HL-60 (cell line): Measurements from ENCODE around the gene GTF2A1.

Source experiments
- GABPA ChIP-seq: IDR thresholded peaks from 2 replicates; pipeline ENCODE4 v1.6.1; 2012; ENCODE audit warnings: low read depth
- POLR2AphosphoS5 ChIP-seq: IDR thresholded peaks from 2 replicates; pipeline ENCODE4 v1.6.1; 2012; ENCODE audit warnings: low read depth
- TF ChIP-seq, protein P1 (sequence below): IDR thresholded peaks from one replicate; pipeline ENCODE4 v1.5.1; 2011; ENCODE audit warnings: low read length, control low read depth, inconsistent platforms; ENCODE audit not compliant: insufficient read depth
- TF ChIP-seq, protein P2 (sequence below): IDR thresholded peaks from 2 replicates; pipeline ENCODE4 v1.6.1; 2012; ENCODE audit warnings: low read depth; ENCODE audit not compliant: insufficient replicate concordance

GRCh38 chr14:81141426-81141825 lies 79.3 kb downstream of the GTF2A1 start:
- TF ChIP-seq, protein P1, sequence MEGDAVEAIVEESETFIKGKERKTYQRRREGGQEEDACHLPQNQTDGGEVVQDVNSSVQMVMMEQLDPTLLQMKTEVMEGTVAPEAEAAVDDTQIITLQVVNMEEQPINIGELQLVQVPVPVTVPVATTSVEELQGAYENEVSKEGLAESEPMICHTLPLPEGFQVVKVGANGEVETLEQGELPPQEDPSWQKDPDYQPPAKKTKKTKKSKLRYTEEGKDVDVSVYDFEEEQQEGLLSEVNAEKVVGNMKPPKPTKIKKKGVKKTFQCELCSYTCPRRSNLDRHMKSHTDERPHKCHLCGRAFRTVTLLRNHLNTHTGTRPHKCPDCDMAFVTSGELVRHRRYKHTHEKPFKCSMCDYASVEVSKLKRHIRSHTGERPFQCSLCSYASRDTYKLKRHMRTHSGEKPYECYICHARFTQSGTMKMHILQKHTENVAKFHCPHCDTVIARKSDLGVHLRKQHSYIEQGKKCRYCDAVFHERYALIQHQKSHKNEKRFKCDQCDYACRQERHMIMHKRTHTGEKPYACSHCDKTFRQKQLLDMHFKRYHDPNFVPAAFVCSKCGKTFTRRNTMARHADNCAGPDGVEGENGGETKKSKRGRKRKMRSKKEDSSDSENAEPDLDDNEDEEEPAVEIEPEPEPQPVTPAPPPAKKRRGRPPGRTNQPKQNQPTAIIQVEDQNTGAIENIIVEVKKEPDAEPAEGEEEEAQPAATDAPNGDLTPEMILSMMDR: no peak
- TF ChIP-seq GABPA (no peak), POLR2AphosphoS5 (no peak)
- TF ChIP-seq, protein P2, sequence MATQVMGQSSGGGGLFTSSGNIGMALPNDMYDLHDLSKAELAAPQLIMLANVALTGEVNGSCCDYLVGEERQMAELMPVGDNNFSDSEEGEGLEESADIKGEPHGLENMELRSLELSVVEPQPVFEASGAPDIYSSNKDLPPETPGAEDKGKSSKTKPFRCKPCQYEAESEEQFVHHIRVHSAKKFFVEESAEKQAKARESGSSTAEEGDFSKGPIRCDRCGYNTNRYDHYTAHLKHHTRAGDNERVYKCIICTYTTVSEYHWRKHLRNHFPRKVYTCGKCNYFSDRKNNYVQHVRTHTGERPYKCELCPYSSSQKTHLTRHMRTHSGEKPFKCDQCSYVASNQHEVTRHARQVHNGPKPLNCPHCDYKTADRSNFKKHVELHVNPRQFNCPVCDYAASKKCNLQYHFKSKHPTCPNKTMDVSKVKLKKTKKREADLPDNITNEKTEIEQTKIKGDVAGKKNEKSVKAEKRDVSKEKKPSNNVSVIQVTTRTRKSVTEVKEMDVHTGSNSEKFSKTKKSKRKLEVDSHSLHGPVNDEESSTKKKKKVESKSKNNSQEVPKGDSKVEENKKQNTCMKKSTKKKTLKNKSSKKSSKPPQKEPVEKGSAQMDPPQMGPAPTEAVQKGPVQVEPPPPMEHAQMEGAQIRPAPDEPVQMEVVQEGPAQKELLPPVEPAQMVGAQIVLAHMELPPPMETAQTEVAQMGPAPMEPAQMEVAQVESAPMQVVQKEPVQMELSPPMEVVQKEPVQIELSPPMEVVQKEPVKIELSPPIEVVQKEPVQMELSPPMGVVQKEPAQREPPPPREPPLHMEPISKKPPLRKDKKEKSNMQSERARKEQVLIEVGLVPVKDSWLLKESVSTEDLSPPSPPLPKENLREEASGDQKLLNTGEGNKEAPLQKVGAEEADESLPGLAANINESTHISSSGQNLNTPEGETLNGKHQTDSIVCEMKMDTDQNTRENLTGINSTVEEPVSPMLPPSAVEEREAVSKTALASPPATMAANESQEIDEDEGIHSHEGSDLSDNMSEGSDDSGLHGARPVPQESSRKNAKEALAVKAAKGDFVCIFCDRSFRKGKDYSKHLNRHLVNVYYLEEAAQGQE: no peak
